ENCODE results near the gene CDR2L.
"Not testable (repeated sequence)": the region's sequence is repeated elsewhere in the genome, so short reads cannot be mapped to it uniquely, and the experiment has no call there.

CDR2L gene

DNA sequence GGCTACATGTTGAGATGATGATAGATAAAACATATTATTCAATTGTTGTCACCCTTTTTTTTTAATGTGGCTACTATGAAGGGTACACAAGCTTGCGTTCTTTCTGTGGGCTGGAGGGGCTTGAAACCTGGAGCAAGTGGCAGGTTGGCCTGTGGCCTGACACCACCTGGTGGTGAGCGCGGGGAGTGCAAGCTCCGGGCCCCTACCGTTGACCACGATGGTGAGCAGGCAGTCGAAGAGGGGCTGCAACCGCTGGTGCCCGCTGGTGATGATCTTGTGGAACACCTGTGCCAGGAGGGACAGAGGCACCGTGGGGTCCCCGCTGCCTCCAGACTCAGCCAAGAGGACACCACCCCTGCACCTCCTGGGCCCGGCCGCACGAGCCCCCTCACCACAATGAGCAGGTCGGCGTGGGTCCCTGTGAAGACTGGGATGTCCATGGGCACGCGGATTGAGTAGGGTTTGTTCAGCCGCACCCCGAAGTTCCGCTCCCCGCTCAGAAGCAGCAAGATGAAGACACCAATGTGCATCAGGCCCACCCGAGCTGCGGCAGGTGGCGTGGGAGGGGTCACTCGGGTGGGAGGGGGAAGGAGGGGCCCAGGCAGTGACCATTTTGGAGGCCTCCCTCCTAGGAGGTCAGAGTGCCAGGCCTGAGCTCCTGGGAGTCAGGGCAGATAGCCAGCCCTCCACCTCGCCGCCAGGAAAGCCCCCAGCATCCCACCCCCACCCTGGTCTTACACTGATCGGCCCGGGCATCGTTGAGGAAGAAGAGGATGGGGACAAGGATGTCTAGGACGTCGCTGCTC lies 29.3 kb upstream of the CDR2L start:
- DNase-seq (ENCODE audit: extremely low read depth in 1 of 2, low read depth in 1 of 2) = peak; percentile 43 to 72

- no peak for DNase-seq (ENCODE audit: extremely low read depth in 1 of 2, low read depth in 1 of 2)
These were observed 27.5 kb upstream of the CDR2L start for GRCh38 chr17:74959826-74960515.

DNA sequence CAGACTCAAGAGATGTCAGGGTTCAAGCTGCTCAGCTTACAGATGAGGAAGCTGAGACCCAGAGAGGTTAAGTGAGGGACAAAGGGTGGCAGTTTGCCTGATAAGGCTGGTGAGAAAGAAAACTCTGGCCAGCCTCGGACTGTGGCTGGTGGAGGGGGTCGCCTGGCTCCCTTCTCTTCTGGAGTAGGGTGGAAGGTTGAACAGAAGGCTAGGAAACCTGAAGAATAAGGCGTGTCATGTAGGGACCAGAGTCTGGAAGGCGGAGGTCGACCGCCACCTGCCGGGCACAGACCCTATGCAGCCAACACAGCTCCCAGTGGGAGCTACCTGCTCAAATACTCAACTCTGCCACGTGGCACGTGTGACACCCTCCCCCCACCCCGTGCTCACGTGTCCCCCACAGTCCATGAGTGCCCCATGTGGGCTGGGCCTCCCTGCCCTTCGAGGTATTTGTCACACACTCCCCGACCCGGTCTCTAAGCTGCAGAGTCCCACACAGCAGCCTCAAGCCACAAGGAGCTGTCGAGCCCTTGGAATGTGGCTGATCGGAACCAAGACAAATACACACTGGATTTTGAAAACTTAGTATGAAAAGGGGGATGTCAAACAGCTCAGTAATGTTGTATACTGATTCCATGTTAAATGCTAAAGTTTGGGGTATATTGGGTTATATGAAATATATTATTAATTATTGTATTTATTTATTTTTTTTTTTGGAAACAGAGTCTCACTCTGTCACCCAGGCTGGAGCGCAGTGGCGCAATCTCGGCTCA lies 26.7 kb upstream of the CDR2L start:
- DNase-seq (ENCODE audit: extremely low read depth in 1 of 2, low read depth in 1 of 2) = peak in 1 of 2 donors; percentile 14

GRCh38 chr17:74961657-74962350 lies 25.6 kb upstream of the CDR2L start:
- DNase-seq (ENCODE audit: extremely low read depth in 1 of 2, low read depth in 1 of 2) = peak; percentile 67 to 77

GRCh38 chr17:74962622-74963394 lies 24.6 kb upstream of the CDR2L start:
- DNase-seq (ENCODE audit: extremely low read depth in 1 of 2, low read depth in 1 of 2) = no peak

GRCh38 chr17:74963656-74964055 lies 23.8 kb upstream of the CDR2L start:
- DNase-seq (ENCODE audit: extremely low read depth in 1 of 2, low read depth in 1 of 2) = no peak

DNA sequence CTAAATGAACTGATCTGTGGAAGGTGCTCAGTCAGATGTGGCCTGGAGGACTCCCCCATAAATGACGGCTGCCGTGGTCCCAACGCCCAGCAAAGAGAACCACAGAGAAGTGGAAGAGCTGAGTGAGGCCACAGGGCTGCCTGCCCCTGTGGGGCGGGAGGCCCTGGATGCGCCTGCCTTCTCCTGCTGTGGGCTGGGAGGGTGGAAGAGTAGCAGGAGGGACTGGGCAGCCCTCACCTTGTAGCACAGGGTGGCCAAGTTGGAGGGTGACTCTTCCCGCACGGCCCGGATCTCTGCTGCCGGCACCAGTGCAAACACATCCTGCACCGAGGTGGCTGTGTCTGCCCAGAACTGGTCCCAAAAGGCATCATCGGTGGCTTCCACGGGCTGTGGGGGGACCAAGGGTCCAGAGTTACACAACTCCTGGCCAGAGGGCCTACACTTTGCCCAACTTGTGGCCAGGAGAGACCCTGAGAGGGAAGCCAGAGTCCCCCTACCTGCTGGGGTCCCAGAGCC lies 23.1 kb upstream of the CDR2L start:
- no peak for DNase-seq (ENCODE audit: extremely low read depth in 1 of 2, low read depth in 1 of 2)

DNA sequence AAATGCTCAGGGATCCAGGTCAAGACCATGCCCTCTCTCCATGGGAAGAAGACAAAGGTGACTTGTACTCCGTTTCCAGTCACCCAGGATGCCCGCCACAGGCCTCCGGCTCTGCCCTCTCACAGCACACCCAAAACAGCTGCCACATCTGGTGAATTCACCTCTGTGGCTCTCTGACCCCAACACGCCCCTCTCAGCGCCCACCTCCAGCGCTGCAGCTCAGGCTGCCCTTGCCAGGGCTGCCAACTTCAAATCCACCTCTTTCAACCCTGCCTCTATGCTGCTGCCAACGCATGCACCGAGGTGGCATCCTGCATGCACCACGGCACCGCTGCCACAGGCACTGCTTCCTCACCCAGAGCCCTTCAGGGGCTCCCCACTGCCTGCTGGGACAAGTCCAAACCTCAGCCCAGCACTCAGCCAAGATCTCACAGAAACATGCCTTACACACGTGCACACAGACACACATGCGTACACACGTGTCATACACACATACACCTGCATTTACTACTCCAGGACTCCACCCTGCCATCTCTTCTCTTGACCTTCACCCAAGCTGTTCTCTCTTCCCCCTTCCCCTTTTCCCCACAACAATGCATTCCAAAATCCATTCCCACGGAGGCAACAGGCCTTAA lies 22.3 kb upstream of the CDR2L start:
- DNase-seq (ENCODE audit: extremely low read depth in 1 of 2, low read depth in 1 of 2) = no peak

DNA sequence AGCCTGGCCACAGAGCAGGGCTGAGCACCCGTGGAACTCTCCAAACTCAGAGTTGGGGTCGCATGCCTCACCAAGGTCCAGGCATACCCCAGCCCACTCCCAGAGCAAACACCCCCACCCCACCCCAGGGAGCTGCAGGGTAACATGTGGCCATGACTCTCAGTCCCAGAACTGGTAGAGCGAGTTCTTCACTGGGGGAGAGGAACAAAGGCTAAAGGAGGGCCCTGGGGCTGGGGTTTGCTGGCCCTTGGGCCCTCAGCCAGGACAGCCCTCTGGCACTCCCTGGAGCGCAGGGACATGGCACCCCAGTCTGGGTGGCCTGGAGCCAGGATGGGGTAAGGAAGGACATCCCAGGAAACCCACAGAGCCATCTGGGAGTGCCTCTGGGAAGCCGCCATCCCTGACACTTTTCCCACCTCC lies 19.1 kb upstream of the CDR2L start:
- DNase-seq (ENCODE audit: extremely low read depth in 1 of 2, low read depth in 1 of 2) = no peak

DNA sequence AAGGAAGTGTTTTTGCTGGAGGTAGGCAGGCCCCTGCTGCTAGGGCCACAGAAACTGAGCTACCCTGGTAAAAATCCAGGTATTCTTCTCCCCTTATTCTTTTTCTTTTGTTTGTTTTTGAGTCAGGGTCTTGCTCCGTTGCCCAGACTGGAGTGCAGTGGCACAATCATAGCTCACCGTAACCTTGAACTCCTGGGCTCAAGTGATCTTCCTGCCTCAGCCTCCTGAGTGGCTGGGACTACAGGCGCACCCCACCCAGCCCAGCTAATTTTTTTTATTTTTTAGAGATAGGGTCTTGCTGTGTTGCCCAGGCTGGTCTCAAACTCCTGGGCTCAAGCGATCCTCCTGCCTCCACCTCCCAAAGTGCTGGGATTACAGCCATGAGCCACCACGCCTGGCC lies 17.9 kb upstream of the CDR2L start:
- DNase-seq (ENCODE audit: extremely low read depth in 1 of 2, low read depth in 1 of 2) = not testable (repeated sequence)

DNA sequence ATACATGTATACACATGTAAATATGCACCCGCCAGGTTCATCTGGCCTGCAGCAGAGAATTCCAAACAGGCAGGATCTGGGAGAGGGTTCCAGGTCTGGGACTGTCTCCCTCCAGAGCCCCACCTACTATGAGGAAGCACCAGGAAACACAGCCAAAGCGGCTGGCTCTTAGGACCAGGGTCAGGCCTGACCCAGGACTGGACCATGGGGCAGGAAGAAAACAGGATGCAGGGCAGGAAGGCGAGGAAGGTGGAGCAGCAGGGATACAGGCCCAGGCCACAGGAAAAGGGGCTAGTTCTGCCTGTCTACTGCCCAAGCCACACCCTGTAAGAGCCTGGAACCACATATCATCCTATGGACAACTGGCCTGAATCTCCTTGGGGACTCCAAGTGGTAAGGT lies 17.0 kb upstream of the CDR2L start:
- no peak for DNase-seq (ENCODE audit: extremely low read depth in 1 of 2, low read depth in 1 of 2)

DNA sequence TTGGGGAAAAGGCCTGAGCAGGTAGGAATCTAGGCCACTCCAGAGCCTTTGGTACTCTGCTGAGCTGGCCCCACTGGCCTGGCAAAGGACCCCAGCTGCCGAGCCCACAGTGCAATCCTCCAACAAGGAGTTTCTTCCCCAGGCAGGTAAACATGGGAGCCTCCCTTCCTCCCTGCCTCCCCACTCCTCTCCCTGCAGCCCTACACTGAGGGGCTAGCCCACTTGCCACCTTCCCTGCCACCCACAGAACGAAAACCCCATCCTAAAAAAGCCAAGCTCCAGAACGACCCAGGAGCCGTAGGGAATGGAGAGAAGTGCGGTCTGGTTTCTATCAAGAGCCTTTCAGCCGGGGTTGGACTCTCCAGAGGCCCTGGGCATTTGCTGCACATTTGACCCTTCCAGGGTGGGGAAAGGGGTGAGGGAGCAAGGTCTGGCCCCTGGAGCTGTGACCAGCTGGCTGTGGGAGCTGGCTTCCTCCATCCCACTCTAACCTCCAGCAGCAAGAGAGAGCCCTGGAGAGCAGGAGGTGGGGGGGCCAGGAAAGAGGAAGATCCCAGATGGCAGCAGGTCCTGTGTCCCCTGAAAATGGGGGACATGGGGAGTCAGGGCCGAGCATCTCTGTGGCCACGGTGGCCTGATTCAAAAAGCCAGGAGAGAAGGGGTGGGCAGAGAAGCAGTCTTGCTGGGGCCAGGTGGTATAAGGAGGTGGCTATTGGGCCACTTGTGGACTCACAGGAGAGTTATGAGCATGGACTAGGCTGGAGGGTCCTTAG lies 16.2 kb upstream of the CDR2L start:
- DNase-seq (ENCODE audit: extremely low read depth in 1 of 2, low read depth in 1 of 2) = no peak

- DNase-seq (ENCODE audit: extremely low read depth in 1 of 2, low read depth in 1 of 2) = no peak
These were observed 15.7 kb upstream of the CDR2L start for GRCh38 chr17:74971842-74972106.

DNA sequence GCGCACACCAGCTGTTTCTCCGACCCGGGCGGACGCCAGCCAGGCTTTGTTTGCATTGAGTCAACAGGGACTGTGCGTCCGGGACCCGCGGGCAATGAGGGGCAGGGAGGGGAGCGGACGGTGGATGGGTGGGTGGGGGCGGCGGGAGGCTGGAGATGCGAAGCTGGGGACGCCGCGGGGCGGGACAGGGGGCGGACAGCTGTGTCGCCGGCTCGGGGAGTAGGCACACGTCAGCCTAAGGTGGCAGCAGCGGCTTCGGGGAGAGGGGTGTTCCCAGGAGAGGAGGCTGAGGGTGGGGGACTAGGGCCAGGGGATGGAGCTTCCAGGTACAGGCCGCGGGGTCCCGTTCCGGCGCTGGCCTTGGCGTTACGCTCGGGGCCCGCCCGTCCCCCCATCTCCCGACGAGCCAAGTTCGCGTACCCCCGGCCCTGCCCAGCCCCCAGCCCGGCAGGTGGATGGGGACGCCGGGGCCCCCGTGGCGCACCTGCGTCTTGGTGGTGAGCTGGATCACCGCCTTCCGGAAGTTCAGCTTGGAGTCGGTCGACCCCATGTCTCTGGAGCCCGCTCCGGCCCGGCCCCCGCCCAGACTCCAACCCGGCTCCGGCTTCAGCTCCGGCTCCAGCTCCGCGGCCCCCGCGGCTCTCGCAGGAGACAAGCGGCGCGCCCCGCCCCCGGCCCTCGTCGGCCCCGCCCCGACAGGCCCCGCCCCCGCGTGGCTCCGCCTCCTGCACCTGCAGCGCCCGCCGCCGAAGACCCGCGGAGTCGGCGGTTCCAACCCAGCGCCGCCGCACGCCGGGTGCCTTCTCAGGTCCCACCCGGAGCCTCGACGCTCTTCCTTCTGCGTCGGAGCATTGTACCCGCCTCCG lies 15.1 kb upstream of the CDR2L start, which contains the start of gene HID1:
HID1 (minus strand) TSS at position 653 of the 866 bp plus-strand sequence; CDS start at position 550, 103 bp downstream.
- peak; percentile 44 to 76 for DNase-seq (ENCODE audit: extremely low read depth in 1 of 2, low read depth in 1 of 2)

GRCh38 chr17:74972973-74973328 lies 14.5 kb upstream of the CDR2L start:
- no peak for DNase-seq (ENCODE audit: extremely low read depth in 1 of 2, low read depth in 1 of 2)

- DNase-seq (ENCODE audit: extremely low read depth in 1 of 2, low read depth in 1 of 2) = no peak
These were observed 11.5 kb upstream of the CDR2L start for GRCh38 chr17:74975943-74976342.

DNA sequence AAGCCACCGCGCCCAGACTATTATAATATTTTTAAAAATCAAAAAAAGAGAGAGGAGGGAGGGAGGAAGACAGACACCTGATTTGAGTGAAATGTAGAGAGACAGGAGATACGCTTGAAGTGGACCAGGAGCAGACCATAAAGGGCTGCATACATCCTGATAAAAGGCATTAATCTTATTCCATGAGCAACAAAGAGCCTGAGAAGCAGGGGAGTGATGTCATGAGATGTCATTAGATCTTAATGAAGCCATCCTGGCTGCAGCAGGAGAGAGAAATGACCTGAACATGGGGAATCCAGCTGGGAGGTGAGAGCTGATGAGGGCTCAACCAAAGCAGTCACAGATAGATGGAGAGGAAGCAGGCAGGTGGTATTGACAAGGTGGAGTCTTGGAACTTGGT lies 9.6 kb upstream of the CDR2L start:
- DNase-seq (ENCODE audit: extremely low read depth in 1 of 2, low read depth in 1 of 2) = no peak

GRCh38 chr17:74978240-74978639 lies 9.2 kb upstream of the CDR2L start:
- DNase-seq (ENCODE audit: extremely low read depth in 1 of 2, low read depth in 1 of 2) = no peak

Measured in activated CD8-positive, alpha-beta memory T cell treated with anti-CD3 and anti-CD28 coated beads for 1 hour (primary cell).